Upper lobe of left lung (tissue), 6 donors: ENCODE measurements around the gene SLC15A4. TPM values are rescaled to one million over a fixed set of nuclear protein-coding genes. Genes with fewer than 3 reads are reported as not detected.

Source experiments
- ATAC-seq, 2 donors: fragments of 200-7000 bp; cut with Tn5 transposase; one replicate each; pipeline ENCODE4 v1.9.1; 2022; ENCODE audit warnings: mild to moderate bottlenecking in 2 of 2, moderate library complexity in 2 of 2; ENCODE audit not compliant: low FRiP score in 2 of 2
- DNase-seq, 2 donors: peaks; one replicate each; pipeline ENCODE4 v3.0.0-alpha.2; 2019 to 2020
- H3K27ac ChIP-seq, 4 donors: fragments of 200-600 bp; sonication (generic); one replicate each; pipeline ENCODE4 v1.5.1; 2016 to 2019
- H3K27me3 ChIP-seq, 4 donors: fragments of 200-600 bp; sonication (generic); one replicate each; pipeline ENCODE4 v1.5.1; 2017 to 2019
- H3K36me3 ChIP-seq, 4 donors: fragments of 200-600 bp; sonication (generic); one replicate each; pipeline ENCODE4 v1.5.1; 2016 to 2019
- H3K4me1 ChIP-seq, 4 donors: fragments of 200-600 bp; sonication (generic); one replicate each; pipeline ENCODE4 v1.5.1; 2018 to 2019
- H3K4me3 ChIP-seq, 4 donors: fragments of 200-600 bp; sonication (generic); one replicate each; pipeline ENCODE4 v1.5.1; 2017 to 2019; ENCODE audit warnings: mild to moderate bottlenecking in 2 of 4, moderate library complexity in 1 of 4
- H3K9me3 ChIP-seq, 4 donors: fragments of 200-600 bp; sonication (generic); one replicate each; pipeline ENCODE4 v1.5.1; 2018 to 2019
- EP300 ChIP-seq, 4 donors: sonication (generic); formaldehyde crosslinking; IDR thresholded peaks; one replicate each; pipeline ENCODE4 v1.5.1; 2017; ENCODE audit warnings: antibody characterized with exemption in 4 of 4, control low read depth in 2 of 4
- POLR2A ChIP-seq, 4 donors: fragments of 450-650 bp; IDR thresholded peaks; one replicate each; pipeline ENCODE4 v1.5.1; 2016 to 2017; ENCODE audit warnings: antibody characterized with exemption in 4 of 4, mild to moderate bottlenecking in 2 of 4
- POLR2AphosphoS5 ChIP-seq, 2 donors: sonication (generic); formaldehyde crosslinking; IDR thresholded peaks; one replicate each; pipeline ENCODE4 v1.5.1; 2017; ENCODE audit warnings: antibody characterized with exemption in 2 of 2
- WGBS, 2 donors: methylation state at CpG; one replicate each; pipeline ENCODE4 v1.1.5; 2017 to 2018; 5-methylcytosine and 5-hydroxymethylcytosine counted together
- total RNA-seq, 6 donors: library from RNA; depleted of rRNA in 4 of 6; stranded (reverse); fragments of >200 nt in 4 of 6; gene quantifications; one replicate each; pipeline versions ENCODE4 v1.1.0 to v1.2.1, GENCODE V29; 2016 to 2021
- TF ChIP-seq, protein P1 (sequence below), 6 experiments: fragments of 450-650 bp in 4 of 6; fragments of 200-600 bp in 2 of 6; sonication (generic) in 2 of 6; IDR thresholded peaks; one replicate each; pipeline ENCODE4 v1.5.1; 2016 to 2019; ENCODE audit warnings: antibody characterized with exemption in 6 of 6
- donor health status: DM: no; HTN: no; CAD: no; lungs with moderate emphysema.
- donor health status: DM: no; HTN: yes; CAD: no; lungs with severe emphysema.

SLC15A4 gene
- total RNA-seq, 6 donors from 2014 or later: 21.0 to 58.7 (median 32.8) TPM

DNA sequence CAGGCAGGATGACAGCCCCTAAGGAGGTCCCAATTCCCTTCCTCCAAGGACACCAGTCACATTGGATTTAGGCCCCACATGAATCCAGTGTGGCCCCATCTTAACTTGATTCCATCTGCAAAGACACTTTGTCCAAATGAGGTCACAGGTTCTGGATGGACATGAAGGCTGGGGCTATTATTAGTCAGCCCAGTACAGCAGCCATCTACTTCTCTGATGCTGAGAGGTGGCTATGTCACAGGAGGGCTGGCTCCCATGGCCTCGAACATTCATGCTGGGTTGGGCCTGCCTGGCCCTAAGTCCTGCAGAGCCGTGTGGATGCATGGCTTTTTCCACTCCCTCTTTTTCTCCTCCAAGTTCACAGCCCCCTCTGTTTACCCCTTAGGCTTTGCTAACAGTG lies 35.9 kb downstream of the SLC15A4 start:
- Histone ChIP-seq H3K4me1 (no peaks in the 10 kb centered on the region), H3K9me3 (no peaks in the 10 kb centered on the region), H3K27ac (no peak overlapping the region), H3K36me3 (peaks cover 0 to 23% (median 17%) of the 10 kb centered on the region in 4 donors), H3K4me3 (no peak overlapping the region), H3K27me3 (no peaks in the 10 kb centered on the region)
- no peak for TF ChIP-seq EP300 (IDR thresholded peaks at IDR 0.05)
- TF ChIP-seq POLR2A (IDR thresholded peaks at IDR 0.05): no peak
- TF ChIP-seq, protein P1, sequence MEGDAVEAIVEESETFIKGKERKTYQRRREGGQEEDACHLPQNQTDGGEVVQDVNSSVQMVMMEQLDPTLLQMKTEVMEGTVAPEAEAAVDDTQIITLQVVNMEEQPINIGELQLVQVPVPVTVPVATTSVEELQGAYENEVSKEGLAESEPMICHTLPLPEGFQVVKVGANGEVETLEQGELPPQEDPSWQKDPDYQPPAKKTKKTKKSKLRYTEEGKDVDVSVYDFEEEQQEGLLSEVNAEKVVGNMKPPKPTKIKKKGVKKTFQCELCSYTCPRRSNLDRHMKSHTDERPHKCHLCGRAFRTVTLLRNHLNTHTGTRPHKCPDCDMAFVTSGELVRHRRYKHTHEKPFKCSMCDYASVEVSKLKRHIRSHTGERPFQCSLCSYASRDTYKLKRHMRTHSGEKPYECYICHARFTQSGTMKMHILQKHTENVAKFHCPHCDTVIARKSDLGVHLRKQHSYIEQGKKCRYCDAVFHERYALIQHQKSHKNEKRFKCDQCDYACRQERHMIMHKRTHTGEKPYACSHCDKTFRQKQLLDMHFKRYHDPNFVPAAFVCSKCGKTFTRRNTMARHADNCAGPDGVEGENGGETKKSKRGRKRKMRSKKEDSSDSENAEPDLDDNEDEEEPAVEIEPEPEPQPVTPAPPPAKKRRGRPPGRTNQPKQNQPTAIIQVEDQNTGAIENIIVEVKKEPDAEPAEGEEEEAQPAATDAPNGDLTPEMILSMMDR (IDR thresholded peaks at IDR 0.05): no peak
- TF ChIP-seq POLR2AphosphoS5 (IDR thresholded peaks at IDR 0.05): no peak
- 78 to 94% methylated on average over 2 of the region's 2 CpGs for WGBS, 2 donors
- no peak for DNase-seq
- ATAC-seq: no peak

DNA sequence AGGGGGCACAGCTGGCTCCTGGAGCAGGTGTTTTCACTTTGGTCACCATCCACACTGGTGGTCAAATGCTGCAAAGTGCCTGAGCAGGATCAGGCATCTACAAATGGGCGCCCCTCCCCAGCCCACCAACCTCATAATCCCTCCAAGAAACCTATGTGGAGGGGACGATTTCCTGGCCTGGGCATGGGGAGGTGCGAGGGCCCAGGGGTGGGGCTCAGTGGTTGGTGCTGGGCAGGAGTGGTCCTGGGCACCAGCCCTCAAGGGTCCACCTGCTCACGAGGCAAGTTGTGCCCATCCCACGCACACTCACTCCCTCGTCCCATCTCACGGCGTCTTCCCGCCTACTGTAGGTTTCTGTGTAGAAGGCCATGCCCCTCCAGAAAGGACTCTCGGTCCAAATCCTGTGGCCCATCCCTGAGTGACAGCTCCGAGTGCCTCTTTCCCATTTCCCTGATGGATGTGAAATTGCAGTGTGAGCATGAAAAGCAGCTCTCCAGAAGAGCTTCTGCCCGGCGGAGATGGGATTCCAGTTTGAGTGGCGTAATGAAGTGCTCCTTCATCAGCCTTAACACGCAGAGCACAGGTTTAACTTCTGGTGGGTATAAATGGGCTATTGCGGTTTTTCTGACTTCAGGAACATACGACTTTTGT lies 36.9 kb downstream of the SLC15A4 start:
- no peaks in the 10 kb centered on the region for H3K4me1 ChIP-seq
- H3K27me3 ChIP-seq: no peaks in the 10 kb centered on the region
- ATAC-seq (no peak), DNase-seq (no peak)
- H3K27ac ChIP-seq: no peak overlapping the region
- no peak overlapping the region for H3K4me3 ChIP-seq
- peaks cover 0 to 13% (median 7%) of the 10 kb centered on the region in 4 donors for H3K36me3 ChIP-seq
- WGBS, 2 donors: 90 to 92% methylated on average over 17 of the region's 17 CpGs
- no peaks in the 10 kb centered on the region for H3K9me3 ChIP-seq
- TF ChIP-seq, protein P1 (IDR thresholded peaks at IDR 0.05): no peak
- TF ChIP-seq EP300 (IDR thresholded peaks at IDR 0.05) (no peak), POLR2A (IDR thresholded peaks at IDR 0.05) (no peak), POLR2AphosphoS5 (IDR thresholded peaks at IDR 0.05) (no peak)

DNA sequence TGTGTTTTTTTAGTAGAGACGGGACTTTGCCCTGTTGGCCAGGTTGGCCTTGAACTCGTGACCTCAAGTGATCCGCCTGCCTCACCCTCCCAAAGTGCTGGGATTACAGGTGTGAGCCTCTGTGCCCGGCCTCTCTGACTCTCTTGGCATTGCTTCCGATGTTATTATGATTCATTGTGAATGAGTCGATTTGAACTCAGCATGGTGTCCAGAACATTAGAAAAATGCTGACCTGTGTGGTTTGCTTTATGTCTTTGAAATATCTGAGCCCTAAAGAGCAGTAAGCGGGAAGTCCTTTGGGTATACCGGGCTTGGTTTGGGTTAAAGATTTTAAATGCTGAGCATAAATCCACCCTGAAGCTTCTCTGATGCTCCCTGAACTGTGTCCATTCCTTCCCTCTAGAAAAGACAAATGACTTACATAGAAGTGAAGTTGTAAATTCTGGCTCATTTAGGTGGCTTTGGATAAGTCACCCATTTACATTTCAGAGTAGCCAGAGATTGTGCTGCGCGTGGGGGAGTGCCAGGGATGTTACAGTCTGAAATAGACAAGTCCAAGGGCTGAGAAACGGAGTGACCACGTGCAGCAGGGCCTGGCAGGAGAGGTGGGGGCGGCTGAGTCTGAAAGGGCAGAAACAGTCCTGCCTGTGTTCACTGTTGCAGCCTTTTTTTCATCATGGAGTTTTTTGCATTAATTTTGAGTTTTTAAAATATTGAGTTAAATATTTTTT lies 39.6 kb downstream of the SLC15A4 start:
- Histone ChIP-seq H3K36me3 (no peaks in the 10 kb centered on the region), H3K4me1 (no peaks in the 10 kb centered on the region), H3K9me3 (peaks cover 0 to 2% (median 0%) of the 10 kb centered on the region in 4 donors), H3K27ac (no peak overlapping the region), H3K4me3 (no peak overlapping the region), H3K27me3 (no peaks in the 10 kb centered on the region)
- ATAC-seq (no peak), DNase-seq (no peak)
- TF ChIP-seq EP300 (IDR thresholded peaks at IDR 0.05) (no peak), POLR2AphosphoS5 (IDR thresholded peaks at IDR 0.05) (no peak), POLR2A (IDR thresholded peaks at IDR 0.05) (no peak)
- TF ChIP-seq, protein P1 (IDR thresholded peaks at IDR 0.05): no peak
- 82 to 87% methylated on average over 13 of the region's 13 CpGs for WGBS, 2 donors

DNA sequence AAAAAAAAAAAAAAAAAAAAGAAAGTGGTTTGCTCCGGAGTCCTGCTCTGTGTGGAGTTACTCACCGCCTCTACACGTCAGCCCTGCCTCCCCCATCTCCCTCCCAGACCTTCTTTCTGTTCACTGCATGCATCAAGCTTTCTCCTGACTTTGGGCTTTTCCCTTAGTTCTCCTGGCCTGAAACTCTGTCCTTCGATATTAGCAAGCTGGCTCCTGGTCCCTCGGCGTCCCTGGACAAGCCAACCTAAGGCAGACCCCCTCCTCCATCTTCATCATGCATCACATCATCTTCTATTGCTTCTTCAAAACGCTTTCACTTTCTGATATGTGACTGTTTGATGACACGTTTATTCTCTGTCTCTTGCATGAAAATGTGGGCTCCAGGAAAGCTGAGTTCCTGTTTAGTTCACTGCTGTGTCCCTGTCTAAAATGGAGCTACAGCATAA lies 40.6 kb downstream of the SLC15A4 start:
- no peaks in the 10 kb centered on the region for H3K4me1 ChIP-seq
- DNase-seq: no peak
- no peak overlapping the region for H3K4me3 ChIP-seq
- peaks cover 0 to 2% (median 0%) of the 10 kb centered on the region in 4 donors for H3K9me3 ChIP-seq
- no peak overlapping the region for H3K27ac ChIP-seq
- no peaks in the 10 kb centered on the region for H3K27me3 ChIP-seq
- no peaks in the 10 kb centered on the region for H3K36me3 ChIP-seq
- 64 to 66% methylated on average over 8 of the region's 8 CpGs for WGBS, 2 donors
- TF ChIP-seq, protein P1 (IDR thresholded peaks at IDR 0.05): no peak
- no peak for TF ChIP-seq POLR2AphosphoS5 (IDR thresholded peaks at IDR 0.05)
- no peak for TF ChIP-seq EP300 (IDR thresholded peaks at IDR 0.05)
- TF ChIP-seq POLR2A (IDR thresholded peaks at IDR 0.05): no peak
- peak in 1 of 2 donors; percentile 25 for ATAC-seq
